ENCODE results near the gene PDIK1L.

GRCh38 chr1:26170472-26170821 lies 58.8 kb downstream of the PDIK1L start:
- no peak for TF ChIP-seq CTCF (IDR thresholded peaks at IDR 0.05; ENCODE audit: poor library complexity, severe bottlenecking)
- no peak for TF ChIP-seq SMC3 (conservative IDR thresholded peaks at IDR 0.05; ENCODE audit: poor library complexity)
- TF ChIP-seq REST (IDR thresholded peaks at IDR 0.05; ENCODE audit: borderline replicate concordance) = no peak
- TF ChIP-seq POLR2AphosphoS5 (IDR thresholded peaks at IDR 0.05) = no peak
- no peak for TF ChIP-seq EP300 (conservative IDR thresholded peaks at IDR 0.05; ENCODE audit: poor library complexity, severe bottlenecking)
- TF ChIP-seq RAD21 (conservative IDR thresholded peaks at IDR 0.05) = no peak
- TF ChIP-seq EZH2 (IDR thresholded peaks at IDR 0.05; ENCODE audit: borderline replicate concordance, insufficient read depth, low read length, poor library complexity, severe bottlenecking) = no peak
- no peak for TF ChIP-seq MXI1 (conservative IDR thresholded peaks at IDR 0.05; ENCODE audit: poor library complexity, severe bottlenecking)
